Activated CD4-positive, alpha-beta memory T cell treated with anti-CD3 and anti-CD28 coated beads, Interleukin-2, amount 10 ng/mL, durations not matched to agents 7 days and 5 days (primary cell): ENCODE results near the gene GMEB1. TPM values are rescaled to one million over a fixed set of nuclear protein-coding genes. Genes with fewer than 3 reads are reported as not detected.
"Not testable (repeated sequence)": the region's sequence is repeated elsewhere in the genome, so short reads cannot be mapped to it uniquely, and the experiment has no call there.

Experiments
- CTCF ChIA-PET: fragments of 350-600 bp; sonication (Branson Sonifier 250); formaldehyde crosslinking; loops from one replicate; lab custom pipeline; 2021; ENCODE audit warnings: antibody characterized with exemption, inconsistent platforms; lab: Charles Lee
- POLR2A ChIA-PET: fragments of 350-600 bp; sonication (Branson Sonifier 250); formaldehyde crosslinking; loops from one replicate; lab custom pipeline; 2021; ENCODE audit warnings: antibody characterized with exemption; lab: Charles Lee
- DNase-seq: peaks from one replicate; pipeline ENCODE4 v3.0.0-alpha.2; 2020
- H3K27ac Mint-ChIP-seq: one replicate; pipeline ENCODE4 v1.8.0; 2021; ENCODE audit warnings: mild to moderate bottlenecking, mixed read lengths
- H3K27me3 Mint-ChIP-seq: one replicate; pipeline ENCODE4 v1.8.0; 2021; ENCODE audit warnings: mixed read lengths
- H3K36me3 Mint-ChIP-seq: one replicate; pipeline ENCODE4 v1.8.0; 2021; ENCODE audit warnings: low read depth, mixed read lengths
- H3K4me1 Mint-ChIP-seq: one replicate; pipeline ENCODE4 v1.8.0; 2021; ENCODE audit warnings: mixed read lengths
- H3K4me3 Mint-ChIP-seq: one replicate; pipeline ENCODE4 v1.8.0; 2021; ENCODE audit warnings: mild to moderate bottlenecking, mixed read lengths
- H3K9me3 Mint-ChIP-seq: one replicate; pipeline ENCODE4 v1.8.0; 2021; ENCODE audit warnings: mixed read lengths
- total RNA-seq, 2 experiments: library from RNA; stranded (reverse); gene quantifications; one replicate each; pipeline ENCODE4 v1.2.3, GENCODE V29; 2021

Gene GMEB1
- total RNA-seq, result 10 to 100 TPM; 27.7 to 28.7 TPM

DNA sequence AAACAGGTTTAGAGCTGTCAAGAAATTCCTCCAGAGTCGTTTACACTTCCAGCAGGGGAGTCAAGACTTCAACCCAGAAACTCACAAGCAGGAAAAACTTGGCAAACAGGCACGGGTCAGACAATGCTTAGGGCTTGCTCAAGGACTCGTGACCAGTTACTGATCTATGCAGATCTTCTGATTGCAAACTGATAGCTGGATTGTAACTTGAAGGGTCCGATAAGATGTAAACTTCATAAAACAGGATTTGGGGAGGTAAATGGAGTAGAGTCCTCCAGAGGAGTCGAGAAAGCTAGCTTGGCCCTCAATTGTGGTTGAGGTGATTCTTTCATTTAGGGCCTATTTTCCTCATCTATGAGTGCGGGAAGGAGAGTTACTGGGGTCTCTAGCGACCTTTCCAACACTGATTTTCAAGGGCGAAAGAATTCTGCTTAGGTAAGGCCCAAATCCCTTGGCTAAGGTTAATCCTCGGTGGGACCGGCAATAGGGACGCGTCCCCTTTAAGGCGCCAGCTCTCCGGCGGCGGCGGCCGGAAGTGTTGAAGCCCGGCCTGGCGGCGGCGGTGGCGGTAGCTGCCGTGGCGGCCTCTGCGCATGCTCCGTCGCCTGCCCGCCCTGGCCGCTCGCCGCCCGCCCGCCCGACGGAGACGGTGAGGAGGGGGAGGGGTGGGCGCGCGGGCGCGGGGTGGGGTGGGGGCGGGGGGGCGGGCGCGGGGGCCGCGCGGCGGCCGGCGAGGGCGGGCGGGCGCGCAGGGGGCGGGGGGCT lies at the start of gene GMEB1:
Gene GMEB1, plus strand, starts transcription at position 594 of the 765 bp plus-strand sequence. CDS start 14,829 bp downstream, outside the sequence.
- Mint-ChIP-seq H3K27ac (peak within 1 kb of the TSS; percentile 97), H3K27me3 (no peaks in the 10 kb centered on the region), H3K4me3 (peak within 1 kb of the TSS; percentile 92), H3K36me3 (peaks cover 3% of the 10 kb centered on the region), H3K9me3 (no peaks in the 10 kb centered on the region), H3K4me1 (peaks cover 20% of the 10 kb centered on the region)
- peak; percentile 89 for DNase-seq
- POLR2A ChIA-PET, result interaction anchor here (0.6 to 9.3 kb wide), 32 partner anchors 9 to 512 kb away, joined by 3 to 441 read pairs (median 6); partner anchors contain the start of genes EPB41, MED18, RCC1 and RNU11
- CTCF ChIA-PET, result interaction anchor here (0.5 to 4.8 kb wide), 9 partner anchors 20 to 513 kb away, joined by 3 to 52 read pairs (median 7); partner anchors contain the start of genes RNU11, SRSF4, TAF12 and YTHDF2

DNA sequence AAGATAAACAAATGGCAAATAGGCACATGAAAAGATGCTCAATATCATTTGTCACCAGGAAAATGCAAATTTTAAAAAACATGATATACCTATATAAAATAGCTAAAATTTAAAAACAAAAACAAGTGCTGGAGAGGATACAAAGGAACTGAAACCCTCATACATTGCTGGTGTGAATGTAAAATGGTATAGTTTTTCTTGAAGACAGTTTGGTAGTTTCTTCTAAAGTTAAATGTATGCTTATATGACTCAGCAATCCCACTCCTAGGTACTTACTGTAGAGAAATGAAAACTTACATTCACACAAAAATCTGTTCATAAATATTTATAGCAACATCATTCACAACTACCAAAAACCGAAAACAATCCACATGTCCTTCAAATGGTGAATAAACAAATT lies 36.9 kb upstream of the GMEB1 start:
- DNase-seq, result no peak
- Mint-ChIP-seq H3K4me3 (no peak overlapping the region), H3K9me3 (no peaks in the 10 kb centered on the region), H3K27ac (no peak overlapping the region), H3K4me1 (peaks cover 5% of the 10 kb centered on the region), H3K27me3 (no peaks in the 10 kb centered on the region), H3K36me3 (peaks cover 5% of the 10 kb centered on the region)
- POLR2A ChIA-PET, result interaction anchor here (1.3 kb wide), 1 partner anchor 9 kb away, joined by 3 read pairs; no protein-coding TSS in a partner anchor
- CTCF ChIA-PET, result no interaction called here

- peaks cover 5% of the 10 kb centered on the region for H3K4me1 Mint-ChIP-seq
- H3K4me3 Mint-ChIP-seq, result no peak overlapping the region
- no peak for DNase-seq
- peaks cover 5% of the 10 kb centered on the region for H3K36me3 Mint-ChIP-seq
- H3K27ac Mint-ChIP-seq, result no peak overlapping the region
- ChIA-PET CTCF (no interaction called here), POLR2A (interaction anchor here (1.2 kb wide), 1 partner anchor 15 kb away, joined by 3 read pairs; the partner anchor contains the start of gene RNU11)
- H3K27me3 Mint-ChIP-seq, result no peaks in the 10 kb centered on the region
- H3K9me3 Mint-ChIP-seq, result no peaks in the 10 kb centered on the region
These were observed 36.0 kb upstream of the GMEB1 start for GRCh38 chr1:28632560-28632959.

DNA sequence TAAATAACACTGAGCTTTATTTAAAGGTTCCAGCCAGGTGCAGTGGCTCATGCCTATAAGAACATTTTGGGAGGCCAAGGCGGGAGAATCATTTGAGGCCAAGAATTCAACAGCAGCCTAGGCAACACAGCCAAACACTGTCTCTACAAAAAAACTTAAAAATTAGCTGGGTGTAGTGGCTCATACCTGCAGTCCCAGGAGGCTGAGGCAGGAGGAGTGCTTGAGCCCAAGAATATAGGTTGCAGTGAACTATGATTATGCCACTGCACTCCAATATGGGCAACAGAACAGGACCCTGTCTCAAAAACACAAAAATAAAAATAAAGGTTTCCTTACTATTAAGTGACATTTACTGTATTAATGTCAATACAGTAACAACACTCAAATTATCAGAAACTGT lies 27.8 kb upstream of the GMEB1 start:
- peaks cover 41% of the 10 kb centered on the region for H3K4me1 Mint-ChIP-seq
- no peaks in the 10 kb centered on the region for H3K27me3 Mint-ChIP-seq
- CTCF ChIA-PET, result interaction anchor here (0.8 to 4.6 kb wide), 15 partner anchors 14 to 562 kb away, joined by 3 to 73 read pairs (median 4); partner anchors contain the start of gene YTHDF2
- no peaks in the 10 kb centered on the region for H3K9me3 Mint-ChIP-seq
- POLR2A ChIA-PET, result interaction anchor here (0.6 to 11.9 kb wide), 9 partner anchors 8 to 1326 kb away, joined by 3 to 441 read pairs (median 5); partner anchors contain the start of genes GMEB1, RNU11 and YTHDF2
- no peak overlapping the region for H3K27ac Mint-ChIP-seq
- peaks cover 9% of the 10 kb centered on the region for H3K36me3 Mint-ChIP-seq
- peak; percentile 48 for DNase-seq
- peak overlapping the region; percentile 96 for H3K4me3 Mint-ChIP-seq

GRCh38 chr1:28642056-28642846 lies 26.3 kb upstream of the GMEB1 start:
- Mint-ChIP-seq H3K9me3 (no peaks in the 10 kb centered on the region), H3K4me1 (peaks cover 46% of the 10 kb centered on the region)
- POLR2A ChIA-PET, result interaction anchor here (0.7 to 11.9 kb wide), 25 partner anchors 10 to 540 kb away, joined by 3 to 441 read pairs (median 6); partner anchors contain the start of genes EPB41, GMEB1, MED18 and RCC1

GRCh38 chr1:28642847-28643635 lies 25.5 kb upstream of the GMEB1 start, which contains the start of gene TAF12:
TSS of gene TAF12 (minus strand) at chr1:28643067. CDS start at chr1:28622081, 20,986 bp downstream.
- Mint-ChIP-seq H3K4me3 (peak within 1 kb of the TSS; percentile 96), H3K4me1 (peaks cover 54% of the 10 kb centered on the region), H3K9me3 (no peaks in the 10 kb centered on the region), H3K36me3 (peaks cover 9% of the 10 kb centered on the region), H3K27ac (peak within 1 kb of the TSS; percentile 96), H3K27me3 (no peaks in the 10 kb centered on the region)
- CTCF ChIA-PET, result interaction anchor here (0.6 to 4.6 kb wide), 14 partner anchors 14 to 539 kb away, joined by 3 to 73 read pairs (median 4); partner anchors contain the start of genes ATP5IF1, GMEB1, SRSF4 and YTHDF2
- peak; percentile 95 for DNase-seq
- POLR2A ChIA-PET, result interaction anchor here (0.5 to 11.9 kb wide), 36 partner anchors 9 to 539 kb away, joined by 3 to 441 read pairs (median 5); partner anchors contain the start of genes EPB41, GMEB1, MED18 and RCC1

More at GRCh38 chr1:28642056-28642846, 26.3 kb upstream of the GMEB1 start:
- H3K36me3 Mint-ChIP-seq, result peaks cover 9% of the 10 kb centered on the region
- peak overlapping the region; percentile 96 for H3K27ac Mint-ChIP-seq
- H3K27me3 Mint-ChIP-seq, result no peaks in the 10 kb centered on the region
- CTCF ChIA-PET, result interaction anchor here (1.1 to 4.6 kb wide), 7 partner anchors 15 to 539 kb away, joined by 4 to 73 read pairs (median 11); partner anchors contain the start of genes GMEB1, SRSF4 and YTHDF2
- H3K4me3 Mint-ChIP-seq, result peak overlapping the region; percentile 96
- DNase-seq, result no peak

- Mint-ChIP-seq H3K4me3 (peak overlapping the region; percentile 96), H3K27ac (peak overlapping the region; percentile 96), H3K36me3 (peaks cover 9% of the 10 kb centered on the region), H3K4me1 (peaks cover 63% of the 10 kb centered on the region), H3K27me3 (no peaks in the 10 kb centered on the region), H3K9me3 (no peaks in the 10 kb centered on the region)
- POLR2A ChIA-PET, result interaction anchor here (1.1 to 11.9 kb wide), 15 partner anchors 13 to 537 kb away, joined by 3 to 441 read pairs (median 8); partner anchors contain the start of genes EPB41, GMEB1, MED18 and RCC1
- CTCF ChIA-PET, result interaction anchor here (1.9 to 4.6 kb wide), 3 partner anchors 24 to 92 kb away, joined by 11 to 73 read pairs (median 19); partner anchors contain the start of genes GMEB1 and YTHDF2
- DNase-seq, result no peak
These were observed 24.1 kb upstream of the GMEB1 start for GRCh38 chr1:28644494-28644893.

DNA sequence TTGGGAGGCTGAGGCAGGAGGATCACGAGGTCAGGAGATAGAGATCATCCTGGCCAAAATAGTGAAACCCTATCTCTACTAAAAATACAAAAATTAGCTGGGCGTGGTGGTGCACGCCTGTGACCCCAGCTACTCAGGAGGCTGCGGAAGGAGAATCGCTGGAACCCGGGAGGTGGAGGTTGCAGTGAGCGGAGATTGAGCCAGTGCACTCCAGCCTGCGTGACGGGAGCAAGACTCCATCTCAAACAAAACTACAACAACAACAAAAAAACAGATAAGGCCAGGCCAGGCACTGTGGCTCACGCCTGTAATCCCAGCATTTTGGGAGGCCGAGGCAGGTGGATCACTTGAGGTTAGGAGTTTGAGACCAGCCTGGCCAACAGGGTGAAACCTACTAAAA lies 23.2 kb upstream of the GMEB1 start:
- H3K27me3 Mint-ChIP-seq, H3K9me3 Mint-ChIP-seq, H3K4me3 Mint-ChIP-seq, H3K27ac Mint-ChIP-seq, H3K36me3 Mint-ChIP-seq, DNase-seq: not testable (repeated sequence)
- H3K4me1 Mint-ChIP-seq, result peaks cover 57% of the 10 kb centered on the region
- CTCF ChIA-PET, result interaction anchor here (0.7 to 1.5 kb wide), 2 partner anchors 65 to 92 kb away, joined by 3 to 4 read pairs; partner anchors contain the start of gene YTHDF2
- POLR2A ChIA-PET, result interaction anchor here (1.5 to 11.9 kb wide), 4 partner anchors 23 to 91 kb away, joined by 5 to 441 read pairs (median 134); partner anchors contain the start of genes GMEB1 and YTHDF2

DNA sequence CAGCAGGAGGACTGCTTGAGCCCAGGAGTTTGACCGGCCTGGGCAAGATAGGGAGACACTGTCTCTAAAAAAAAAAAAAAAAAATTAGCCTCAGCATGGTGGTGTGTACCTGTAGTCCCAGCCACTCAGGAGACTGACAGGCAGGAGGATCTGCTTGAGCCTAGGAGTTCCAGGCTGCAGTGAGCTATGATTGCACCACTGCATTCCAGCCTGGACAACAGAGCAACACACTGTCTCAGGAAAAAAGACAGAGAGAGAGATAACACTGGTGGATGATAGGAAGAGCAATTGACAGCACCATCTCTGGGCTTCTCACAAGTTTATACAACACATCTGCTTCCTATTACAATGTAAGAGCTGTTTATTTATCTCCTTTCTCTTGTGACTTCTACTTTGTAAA lies 22.5 kb upstream of the GMEB1 start:
- CTCF ChIA-PET, result interaction anchor here (0.5 to 1.5 kb wide), 2 partner anchors 91 to 95 kb away, joined by 3 to 4 read pairs; partner anchors contain the start of gene YTHDF2
- no peaks in the 10 kb centered on the region for H3K27me3 Mint-ChIP-seq
- DNase-seq, result no peak
- no peak overlapping the region for H3K4me3 Mint-ChIP-seq
- POLR2A ChIA-PET, result interaction anchor here (1.5 to 11.9 kb wide), 3 partner anchors 22 to 91 kb away, joined by 5 to 441 read pairs (median 166); partner anchors contain the start of genes GMEB1 and YTHDF2
- peaks cover 51% of the 10 kb centered on the region for H3K4me1 Mint-ChIP-seq
- H3K27ac Mint-ChIP-seq, result no peak overlapping the region
- H3K36me3 Mint-ChIP-seq, result peaks cover 6% of the 10 kb centered on the region
- H3K9me3 Mint-ChIP-seq, result no peaks in the 10 kb centered on the region

- peaks cover 33% of the 10 kb centered on the region for H3K4me1 Mint-ChIP-seq
- peak overlapping the region; percentile 99 for H3K27ac Mint-ChIP-seq
- no peaks in the 10 kb centered on the region for H3K9me3 Mint-ChIP-seq
- ChIA-PET CTCF (interaction anchor here (0.7 to 2.2 kb wide), 7 partner anchors 13 to 828 kb away, joined by 3 to 15 read pairs (median 6); partner anchors contain the start of genes GMEB1 and YTHDF2), POLR2A (interaction anchor here (0.6 to 11.9 kb wide), 55 partner anchors 8 to 818 kb away, joined by 3 to 441 read pairs (median 4); partner anchors contain the start of genes GMEB1, MED18, RCC1 and SRSF4)
- peak; percentile 91 for DNase-seq
- no peaks in the 10 kb centered on the region for H3K27me3 Mint-ChIP-seq
- peak overlapping the region; percentile 79 for H3K4me3 Mint-ChIP-seq
- no peaks in the 10 kb centered on the region for H3K36me3 Mint-ChIP-seq
These were observed 20.5 kb upstream of the GMEB1 start for GRCh38 chr1:28648008-28648473.
